ENCODE data around the gene SPDYE4. TPM values are rescaled to one million over a fixed set of nuclear protein-coding genes. Genes with fewer than 3 reads are reported as not detected.

Gene SPDYE4
- total RNA-seq, 2 donors from 2014 or later: not detected

DNA sequence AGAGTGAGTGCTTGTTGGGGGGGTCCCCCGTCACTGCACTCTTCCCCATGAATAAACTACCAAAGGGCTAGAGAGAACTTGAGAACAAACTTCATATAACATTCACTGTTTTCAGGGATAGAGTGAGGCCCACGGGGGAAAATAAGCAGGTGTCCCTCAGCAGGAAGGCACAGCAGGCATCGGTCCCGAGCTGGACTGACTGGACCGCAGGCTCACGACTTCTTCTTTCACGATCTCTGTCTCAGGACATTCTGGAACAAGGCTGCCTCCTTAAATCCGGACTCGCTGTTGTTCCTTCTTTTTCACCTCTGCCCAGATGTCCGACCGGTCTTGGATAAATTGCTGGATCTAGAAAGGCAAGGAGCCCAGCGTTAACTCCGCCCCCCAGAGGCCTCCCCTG, 28.5 kb downstream of the SPDYE4 start:
- ATAC-seq (no peak), DNase-seq (ENCODE audit: low spot score in 2 of 2) (no peak)
- H3K27ac Mint-ChIP-seq: no peak overlapping the region
- H3K9me3 Mint-ChIP-seq: no peaks in the 10 kb centered on the region
- no peaks in the 10 kb centered on the region for H3K36me3 Mint-ChIP-seq

DNA sequence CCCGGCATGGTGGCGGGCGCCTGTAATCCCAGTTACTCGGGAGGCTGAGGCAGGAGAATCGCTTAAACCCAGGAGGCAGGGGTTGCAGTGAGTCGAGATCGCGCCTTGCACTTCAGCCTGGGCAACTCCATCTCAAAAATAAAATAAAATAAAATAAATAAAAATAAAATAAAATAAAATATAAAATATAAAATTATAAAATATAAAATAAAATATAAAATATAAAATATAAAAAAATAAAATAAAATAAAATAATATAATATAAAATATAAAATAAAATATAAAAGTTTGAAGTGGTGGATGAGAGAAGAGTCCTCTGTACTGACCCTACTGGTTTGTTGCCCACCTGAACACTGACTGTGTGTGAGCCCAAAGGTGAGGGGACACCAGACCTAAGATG, 28.9 kb downstream of the SPDYE4 start:
- Mint-ChIP-seq H3K36me3 (no peaks in the 10 kb centered on the region), H3K9me3 (no peaks in the 10 kb centered on the region), H3K27ac (no peak overlapping the region)
- ATAC-seq (no peak), DNase-seq (ENCODE audit: low spot score in 2 of 2) (no peak)

DNA sequence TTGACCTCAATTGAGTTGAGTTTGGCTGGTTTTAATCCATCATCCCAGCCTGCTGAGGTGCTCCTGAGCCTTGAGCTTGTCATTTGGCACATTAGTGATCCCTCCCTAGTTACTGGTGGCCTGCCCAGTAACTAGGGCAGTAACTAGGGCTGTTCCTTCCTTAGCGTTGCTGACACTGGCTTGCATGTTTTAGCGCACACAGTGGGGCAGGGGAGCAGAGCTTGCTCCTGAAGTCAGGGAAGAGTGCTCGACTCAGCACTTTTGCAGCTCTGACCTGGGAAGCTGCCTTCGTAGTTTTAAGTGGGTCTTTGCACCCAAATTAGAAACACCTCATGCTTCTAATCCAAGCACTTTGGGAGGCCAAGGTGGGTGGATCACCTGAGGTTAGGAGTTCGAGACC, 29.4 kb downstream of the SPDYE4 start:
- Mint-ChIP-seq H3K36me3 (no peaks in the 10 kb centered on the region), H3K9me3 (no peaks in the 10 kb centered on the region), H3K27ac (no peak overlapping the region)
- no peak for DNase-seq (ENCODE audit: low spot score in 2 of 2)
- no peak for ATAC-seq

DNA sequence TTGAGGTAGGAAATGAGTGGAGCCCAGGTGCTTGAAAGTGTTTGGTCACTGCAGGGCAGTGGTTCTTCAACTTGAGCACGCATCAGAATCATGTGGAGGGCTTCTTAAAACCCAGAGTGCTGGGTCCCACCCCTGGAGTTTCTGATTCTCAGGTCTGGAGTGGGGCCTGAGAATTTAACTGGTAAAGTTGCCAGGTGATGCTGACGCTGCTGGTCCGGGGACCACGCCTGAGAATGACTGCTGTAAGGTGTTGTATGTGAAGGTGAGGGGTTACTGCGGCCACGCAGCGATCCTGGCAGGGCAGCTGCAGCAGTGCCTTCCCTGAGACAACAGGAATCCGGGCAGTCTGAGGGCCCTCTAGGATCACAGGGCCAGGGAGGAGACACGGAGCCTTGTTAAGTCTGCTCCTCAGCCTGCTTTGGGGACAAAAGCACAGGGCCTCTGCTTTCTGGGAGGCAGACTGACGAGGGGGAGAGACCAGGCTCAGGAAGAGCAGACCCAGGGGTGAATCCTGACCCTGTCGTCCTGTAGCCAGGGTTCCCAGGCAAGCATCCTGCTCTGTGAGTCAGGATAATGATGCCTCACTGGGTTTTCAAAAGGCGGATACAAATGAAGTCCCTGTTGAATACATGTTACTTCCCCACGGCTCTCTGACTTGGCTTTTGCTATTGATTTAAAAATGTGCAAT, 30.0 kb downstream of the SPDYE4 start:
- ATAC-seq (no peak), DNase-seq (ENCODE audit: low spot score in 2 of 2) (no peak)
- Mint-ChIP-seq H3K9me3 (no peaks in the 10 kb centered on the region), H3K36me3 (no peaks in the 10 kb centered on the region), H3K27ac (no peak overlapping the region)

GRCh38 chr17:8726941-8727555, 31.3 kb downstream of the SPDYE4 start:
- DNase-seq (ENCODE audit: low spot score in 2 of 2) (no peak), ATAC-seq (no peak)
- no peaks in the 10 kb centered on the region for H3K36me3 Mint-ChIP-seq
- no peak overlapping the region for H3K27ac Mint-ChIP-seq
- H3K9me3 Mint-ChIP-seq: no peaks in the 10 kb centered on the region

DNA sequence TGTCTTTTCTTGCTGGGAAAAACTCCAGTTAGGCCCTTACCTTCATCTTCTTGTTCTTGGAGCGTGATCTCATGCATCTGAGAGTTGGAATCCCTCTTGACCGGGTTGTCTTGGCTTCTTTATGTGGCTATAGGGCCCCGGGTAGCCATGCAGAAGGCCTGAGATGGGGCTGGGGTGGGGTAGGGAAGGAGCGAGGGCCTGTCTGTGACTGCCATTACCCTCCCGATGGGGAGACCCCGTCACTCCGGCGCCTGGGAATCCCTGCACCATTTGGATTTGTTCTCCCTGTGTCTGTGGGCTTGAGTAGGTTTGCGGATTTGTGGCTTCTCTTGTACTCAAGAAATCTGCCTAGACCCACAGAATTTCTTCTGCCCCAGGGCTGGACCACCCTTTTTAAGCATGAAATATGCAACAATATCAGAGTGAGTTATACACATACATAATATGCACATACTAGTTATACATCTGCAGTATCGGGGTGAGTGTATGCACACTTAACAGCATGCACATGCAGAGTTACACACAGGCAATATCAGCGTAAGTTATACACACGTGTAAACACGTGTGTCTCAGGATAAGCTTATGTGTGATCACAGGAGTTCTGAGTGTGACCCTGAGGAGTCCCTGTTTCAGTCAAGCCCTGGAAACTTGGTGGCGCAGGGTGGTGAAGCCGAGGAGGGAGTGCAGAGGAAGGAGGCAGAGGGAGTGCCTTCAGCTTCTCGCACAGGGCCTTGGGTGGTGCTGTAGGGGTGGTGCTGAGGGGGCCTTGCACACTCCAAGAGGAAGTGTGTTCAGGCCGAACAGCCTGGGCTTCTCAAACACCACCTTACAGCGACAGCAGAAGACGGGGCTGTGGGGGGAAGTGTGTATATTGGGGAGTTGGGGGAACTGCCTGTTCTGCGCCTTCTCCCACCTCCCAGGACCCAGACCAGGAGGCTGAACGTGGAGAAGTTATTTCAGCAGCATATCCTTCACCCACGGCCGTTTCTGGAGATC, 32.2 kb downstream of the SPDYE4 start:
- Mint-ChIP-seq H3K27ac (no peak overlapping the region), H3K9me3 (no peaks in the 10 kb centered on the region)
- no peak for ATAC-seq

DNA sequence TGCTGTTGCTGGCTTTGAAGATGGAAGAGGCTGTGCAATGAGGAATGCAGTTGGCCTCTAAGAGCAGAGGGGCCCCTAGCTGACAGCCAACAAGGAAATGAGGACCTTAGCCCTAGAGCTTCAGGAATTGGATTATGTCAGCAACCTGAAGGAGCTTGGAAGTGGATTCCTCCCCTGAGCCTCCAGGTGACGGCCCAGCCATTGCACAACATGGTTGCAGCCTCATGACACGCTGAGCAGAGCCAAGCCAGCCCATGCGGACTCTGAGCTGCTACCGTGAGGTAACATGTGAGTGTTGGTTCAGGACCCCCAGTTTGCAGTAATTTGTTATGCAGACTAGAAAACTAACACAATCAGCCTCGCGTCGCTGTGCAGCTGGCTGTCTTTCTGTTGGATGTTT, 33.9 kb downstream of the SPDYE4 start:
- DNase-seq (ENCODE audit: low spot score in 2 of 2) (no peak), ATAC-seq (no peak)
- Mint-ChIP-seq H3K27ac (no peak overlapping the region), H3K36me3 (no peaks in the 10 kb centered on the region), H3K9me3 (no peaks in the 10 kb centered on the region)

More for the DNA sequence above, 32.2 kb downstream of the SPDYE4 start:
- DNase-seq (ENCODE audit: low spot score in 2 of 2): no peak
- no peaks in the 10 kb centered on the region for H3K36me3 Mint-ChIP-seq

- DNase-seq (ENCODE audit: low spot score in 2 of 2) (no peak), ATAC-seq (no peak)
- H3K9me3 Mint-ChIP-seq: no peaks in the 10 kb centered on the region
- no peak overlapping the region for H3K27ac Mint-ChIP-seq
- no peaks in the 10 kb centered on the region for H3K36me3 Mint-ChIP-seq
Observed at GRCh38 chr17:8720596-8720995, 37.8 kb downstream of the SPDYE4 start.

DNA sequence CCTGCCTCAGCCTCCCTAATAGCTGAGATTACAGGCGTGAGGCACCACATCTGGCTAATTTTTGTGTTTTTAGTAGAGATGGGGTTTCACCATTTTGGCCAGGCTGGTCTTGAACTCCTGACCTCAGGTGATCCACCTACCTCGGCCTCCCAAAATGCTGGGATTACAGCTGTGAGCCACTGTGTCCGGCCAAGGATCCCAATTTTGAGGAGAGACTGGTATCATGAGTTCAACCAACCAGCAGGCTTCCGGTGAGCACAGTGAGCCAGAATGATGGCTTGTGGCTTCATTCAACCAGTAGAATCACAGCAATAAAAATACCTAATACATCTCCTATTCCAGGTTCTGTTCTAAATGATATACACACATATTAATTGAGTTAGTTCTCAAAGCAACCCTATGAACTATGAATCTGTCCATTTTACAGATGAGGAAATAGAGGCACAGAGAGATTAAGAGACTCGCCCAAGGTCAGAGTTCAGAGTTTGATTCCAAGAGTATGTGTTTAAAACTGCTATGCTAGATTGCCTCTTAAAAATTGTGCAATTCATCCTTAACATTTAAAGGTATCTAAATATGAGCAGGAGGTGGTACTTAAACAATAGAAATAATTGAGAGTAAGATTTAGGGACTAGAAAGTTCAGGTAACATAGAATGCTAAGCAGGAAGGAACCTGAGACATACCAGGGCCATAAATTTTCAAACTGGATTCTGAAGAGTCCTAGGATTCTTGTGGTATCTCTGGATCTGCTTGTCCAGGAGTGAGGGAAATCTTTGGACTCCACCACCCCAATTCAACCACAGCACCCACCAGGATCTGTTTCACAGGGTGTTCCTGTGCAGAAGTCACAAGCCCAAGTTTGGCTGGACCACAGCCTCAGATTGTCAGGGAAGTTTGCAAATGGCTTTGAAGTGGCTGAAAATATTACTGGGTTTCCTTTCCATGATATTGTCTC, 38.8 kb downstream of the SPDYE4 start:
- Mint-ChIP-seq H3K9me3 (no peaks in the 10 kb centered on the region), H3K27ac (no peak overlapping the region), H3K36me3 (no peaks in the 10 kb centered on the region)
- DNase-seq (ENCODE audit: low spot score in 2 of 2): no peak
- ATAC-seq: no peak

GRCh38 chr17:8718001-8718563, 40.3 kb downstream of the SPDYE4 start:
- H3K27ac Mint-ChIP-seq: no peak overlapping the region

GRCh38 chr17:8713878-8714277, 44.5 kb downstream of the SPDYE4 start:
- no peaks in the 10 kb centered on the region for H3K9me3 Mint-ChIP-seq
- ATAC-seq: no peak
- no peak overlapping the region for H3K27ac Mint-ChIP-seq
- H3K36me3 Mint-ChIP-seq: no peaks in the 10 kb centered on the region
- no peak for DNase-seq (ENCODE audit: low spot score in 2 of 2)

More at GRCh38 chr17:8718001-8718563, 40.3 kb downstream of the SPDYE4 start:
- no peak for ATAC-seq
- Mint-ChIP-seq H3K9me3 (no peaks in the 10 kb centered on the region), H3K36me3 (no peaks in the 10 kb centered on the region)
- no peak for DNase-seq (ENCODE audit: low spot score in 2 of 2)

- Mint-ChIP-seq H3K27ac (no peak overlapping the region), H3K36me3 (no peaks in the 10 kb centered on the region), H3K9me3 (no peaks in the 10 kb centered on the region)
- no peak for ATAC-seq
- DNase-seq (ENCODE audit: low spot score in 2 of 2): no peak
Observed at GRCh38 chr17:8713315-8713714, 45.0 kb downstream of the SPDYE4 start.

GRCh38 chr17:8712698-8713097, 45.6 kb downstream of the SPDYE4 start:
- DNase-seq (ENCODE audit: low spot score in 2 of 2): no peak
- no peak for ATAC-seq
- no peak overlapping the region for H3K27ac Mint-ChIP-seq
- H3K9me3 Mint-ChIP-seq: no peaks in the 10 kb centered on the region
- no peaks in the 10 kb centered on the region for H3K36me3 Mint-ChIP-seq

GRCh38 chr17:8711291-8711690, 47.1 kb downstream of the SPDYE4 start:
- no peak overlapping the region for H3K27ac Mint-ChIP-seq
- no peak for ATAC-seq
- no peaks in the 10 kb centered on the region for H3K36me3 Mint-ChIP-seq
- DNase-seq (ENCODE audit: low spot score in 2 of 2): no peak
- no peaks in the 10 kb centered on the region for H3K9me3 Mint-ChIP-seq

GRCh38 chr17:8710813-8711212, 47.5 kb downstream of the SPDYE4 start:
- H3K27ac Mint-ChIP-seq: no peak overlapping the region
- ATAC-seq (no peak), DNase-seq (ENCODE audit: low spot score in 2 of 2) (no peak)
- no peaks in the 10 kb centered on the region for H3K36me3 Mint-ChIP-seq
- no peaks in the 10 kb centered on the region for H3K9me3 Mint-ChIP-seq

DNA sequence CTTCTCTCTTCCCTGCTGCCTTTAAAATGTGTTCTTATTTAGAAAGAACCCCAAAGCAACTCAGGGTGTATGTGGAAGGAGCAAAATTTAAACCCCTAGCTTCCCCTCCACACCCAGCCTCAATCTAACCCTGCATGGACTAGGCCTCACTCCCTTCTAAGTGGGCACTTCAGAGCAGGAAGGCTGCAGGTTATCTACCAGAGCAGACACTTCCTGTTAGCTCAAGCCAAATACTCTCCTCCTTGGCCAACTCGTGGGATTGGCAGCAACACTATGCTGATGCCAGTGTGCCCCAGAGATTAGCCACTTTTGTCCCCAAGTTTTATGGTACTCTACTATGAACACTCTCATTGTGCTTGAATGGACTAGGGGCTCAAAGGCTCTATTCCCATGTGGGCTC, 49.3 kb downstream of the SPDYE4 start:
- Mint-ChIP-seq H3K9me3 (no peaks in the 10 kb centered on the region), H3K27ac (no peak overlapping the region), H3K36me3 (no peaks in the 10 kb centered on the region)
- ATAC-seq (no peak), DNase-seq (ENCODE audit: low spot score in 2 of 2) (no peak)
